MG63 (cell line): ENCODE results near the gene C19orf25. TPM values are rescaled to one million over a fixed set of nuclear protein-coding genes. Genes with fewer than 3 reads are reported as not detected.
"Not testable (repeated sequence)": the region's sequence is repeated elsewhere in the genome, so short reads cannot be mapped to it uniquely, and the experiment has no call there.

ENCODE experiments used
- DNase-seq: peaks from one replicate; pipeline ENCODE4 v3.0.0-alpha.2; 2020
- H3K27me3 ChIP-seq: fragments of 250-450 bp; sonication (Bioruptor Pico); 2 replicates; pipeline ENCODE4 v1.5.1; 2020; ENCODE audit warnings: mild to moderate bottlenecking, moderate library complexity
- H3K36me3 ChIP-seq: fragments of 250-450 bp; sonication (Bioruptor Pico); 2 replicates; pipeline ENCODE4 v1.5.1; 2020; ENCODE audit warnings: mild to moderate bottlenecking, moderate library complexity
- H3K4me3 ChIP-seq: fragments of 250-450 bp; sonication (Bioruptor Pico); 2 replicates; pipeline ENCODE4 v1.5.1; 2020; ENCODE audit warnings: mild to moderate bottlenecking, moderate library complexity
- H3K9me3 ChIP-seq: fragments of 250-450 bp; sonication (Bioruptor Pico); 2 replicates; pipeline ENCODE4 v1.5.1; 2020; ENCODE audit warnings: mild to moderate bottlenecking, moderate library complexity
- total RNA-seq: library from RNA; depleted of rRNA; stranded (reverse); fragments of >200 nt; shearing (Covaris generic); gene quantifications from 2 replicates; pipeline ENCODE4 v1.2.3, GENCODE V29; 2014; ENCODE audit warnings: low replicate concordance

C19orf25 gene
- total RNA-seq, 1 experiment from 2014 or later = 51.6 TPM

- DNase-seq = no peak
- no peak overlapping the region for H3K4me3 ChIP-seq
- H3K36me3 ChIP-seq = no peaks in the 10 kb centered on the region
- H3K27me3 ChIP-seq = no peaks in the 10 kb centered on the region
- no peaks in the 10 kb centered on the region for H3K9me3 ChIP-seq
These were observed 28.0 kb downstream of the C19orf25 start for GRCh38 chr19:1450735-1451731.

- no peak within 1 kb of the TSS for H3K4me3 ChIP-seq
- no peaks in the 10 kb centered on the region for H3K9me3 ChIP-seq
- DNase-seq = no peak
- no peaks in the 10 kb centered on the region for H3K27me3 ChIP-seq
- H3K36me3 ChIP-seq = no peaks in the 10 kb centered on the region
These were observed 29.3 kb downstream of the C19orf25 start, which contains the start of gene APC2 for GRCh38 chr19:1449467-1450442. Gene APC2, plus strand, starts transcription at chr19:1450121. Its CDS starts 2,881 bp downstream, at chr19:1453002.

DNA sequence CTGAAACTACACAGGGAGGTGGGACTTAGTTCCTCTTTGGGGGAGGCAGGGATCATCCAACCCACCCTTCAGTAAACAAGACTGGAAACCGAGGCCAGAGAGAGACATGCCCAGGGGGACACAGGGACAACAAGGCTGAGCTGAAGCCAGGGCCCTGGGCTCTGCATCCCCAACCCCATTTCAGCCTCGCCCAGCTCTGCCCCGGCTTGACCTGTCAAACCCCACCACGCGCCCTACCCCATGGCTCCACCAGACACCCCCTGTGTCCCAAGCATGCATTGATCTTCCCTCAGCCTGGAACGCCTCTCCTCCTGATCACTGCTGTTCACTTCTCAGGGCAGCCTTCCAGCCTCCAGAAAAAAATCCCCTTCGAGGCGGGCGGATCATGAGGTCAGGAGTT, 31.1 kb downstream of the C19orf25 start:
- no peak for DNase-seq
- H3K27me3 ChIP-seq = no peaks in the 10 kb centered on the region
- H3K4me3 ChIP-seq = no peak overlapping the region
- H3K36me3 ChIP-seq = no peaks in the 10 kb centered on the region
- no peaks in the 10 kb centered on the region for H3K9me3 ChIP-seq

DNA sequence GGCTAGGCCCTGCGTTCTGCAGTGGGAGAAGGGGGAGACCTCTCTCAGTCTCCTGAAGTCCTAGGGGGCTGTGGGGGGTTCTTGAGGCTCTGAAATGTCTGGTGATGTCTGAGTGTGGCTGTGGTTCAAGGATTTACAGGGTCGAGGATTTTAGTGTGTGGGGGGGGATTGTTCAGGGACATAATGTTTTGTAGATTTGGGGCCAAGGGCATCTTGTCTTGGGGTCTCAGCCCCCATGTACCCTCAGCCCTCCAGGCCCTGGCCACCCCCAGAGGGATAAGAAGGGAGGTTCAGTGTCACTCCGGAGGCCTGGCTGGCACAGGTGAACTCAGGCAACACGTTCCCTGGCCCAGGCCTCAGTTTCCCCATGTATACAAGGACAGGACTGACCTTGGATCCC, 31.5 kb downstream of the C19orf25 start:
- Histone ChIP-seq H3K4me3 (no peak overlapping the region), H3K9me3 (no peaks in the 10 kb centered on the region), H3K27me3 (no peaks in the 10 kb centered on the region), H3K36me3 (peaks cover 3% of the 10 kb centered on the region; the same call in 1 of the 2 replicates)
- no peak for DNase-seq

GRCh38 chr19:1446713-1447481, 32.1 kb downstream of the C19orf25 start:
- Histone ChIP-seq H3K9me3 (no peaks in the 10 kb centered on the region), H3K4me3 (no peak overlapping the region), H3K27me3 (no peaks in the 10 kb centered on the region), H3K36me3 (peaks cover 9% of the 10 kb centered on the region; the same call in 1 of the 2 replicates)
- no peak for DNase-seq

DNA sequence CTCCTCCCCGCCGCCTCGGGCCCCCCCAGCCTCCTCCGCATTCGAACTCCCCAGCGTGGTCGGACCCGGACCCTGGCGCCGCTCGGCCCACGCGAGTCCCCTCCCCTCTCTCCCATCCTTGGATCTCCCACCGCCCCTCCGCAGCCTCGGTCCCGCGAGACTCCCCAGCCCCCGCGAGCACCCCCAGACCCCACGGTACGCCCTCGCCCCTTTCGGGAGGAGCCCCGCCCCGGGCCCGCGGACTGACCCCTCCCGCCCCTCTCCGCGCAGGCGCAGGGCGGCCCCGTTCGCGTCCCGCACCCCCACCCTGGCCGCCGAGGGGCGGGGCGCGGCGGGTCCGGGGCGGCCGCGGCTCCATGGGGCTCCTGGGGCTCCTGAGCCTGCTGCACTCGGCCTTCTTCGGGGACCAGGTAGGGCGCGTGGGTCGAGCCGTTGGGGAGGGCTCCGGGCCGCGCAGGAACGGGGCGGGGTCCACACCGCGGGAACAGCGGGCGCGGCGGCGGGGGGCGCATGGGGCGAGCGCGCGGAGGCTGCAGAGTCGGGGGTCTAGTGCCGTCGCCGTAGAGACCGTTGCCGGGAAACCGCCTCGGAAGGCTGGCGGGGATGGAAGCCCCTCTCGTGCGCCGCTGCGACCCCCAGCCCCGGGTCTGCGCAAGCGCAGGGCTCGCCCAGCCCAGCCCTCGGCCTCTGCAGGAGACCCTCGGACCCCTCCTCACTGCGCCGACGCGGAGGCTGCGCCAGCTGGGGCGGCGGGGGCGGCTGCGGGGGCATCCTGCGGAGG, 32.9 kb downstream of the C19orf25 start:
- H3K27me3 ChIP-seq = no peaks in the 10 kb centered on the region
- DNase-seq = peak; percentile 31
- H3K9me3 ChIP-seq = no peaks in the 10 kb centered on the region
- peaks cover 17% of the 10 kb centered on the region for H3K36me3 ChIP-seq
- peak overlapping the region; percentile 10; the same call in 1 of the 2 replicates for H3K4me3 ChIP-seq

DNA sequence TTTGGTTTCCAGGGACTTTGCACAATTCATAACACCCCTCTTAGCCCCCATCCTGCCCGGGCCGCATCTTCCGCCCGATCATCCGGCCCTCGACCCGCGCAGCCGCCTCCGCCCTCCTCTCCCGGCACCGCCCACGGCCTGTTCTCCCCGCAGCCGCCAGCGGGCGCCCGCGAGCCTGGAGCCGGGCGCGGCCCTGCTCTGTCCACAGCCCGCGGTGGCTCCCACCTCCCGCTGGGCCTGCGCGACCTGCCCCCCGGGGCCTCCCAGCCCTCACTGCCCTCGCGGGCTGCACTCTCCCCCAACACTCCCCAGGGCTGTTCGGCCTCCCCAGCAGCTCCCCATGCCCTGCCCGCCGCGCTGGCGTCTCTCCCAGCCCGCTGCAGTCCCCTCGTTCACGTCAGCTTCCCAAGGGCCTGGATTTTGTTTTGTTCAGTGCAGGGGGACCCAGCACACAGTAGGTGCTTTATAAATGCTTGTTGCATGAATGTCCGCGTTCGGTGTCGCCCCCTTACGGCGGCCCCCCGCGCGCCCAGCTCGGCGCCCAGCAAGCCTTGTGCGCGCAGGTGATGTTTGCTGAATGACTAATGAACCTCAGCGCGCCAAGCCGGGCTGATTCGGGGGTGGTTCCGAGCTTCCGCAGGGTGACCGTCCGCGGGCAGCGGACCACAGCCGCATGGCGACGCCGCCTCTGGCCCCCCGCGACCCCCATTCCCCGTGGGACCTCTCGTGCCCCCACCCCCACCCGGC, 33.7 kb downstream of the C19orf25 start:
- peak overlapping the region; percentile 11; the same call in 1 of the 2 replicates for H3K4me3 ChIP-seq
- peaks cover 25% of the 10 kb centered on the region for H3K36me3 ChIP-seq
- no peaks in the 10 kb centered on the region for H3K9me3 ChIP-seq
- peak; percentile 54 for DNase-seq
- H3K27me3 ChIP-seq = no peaks in the 10 kb centered on the region

DNA sequence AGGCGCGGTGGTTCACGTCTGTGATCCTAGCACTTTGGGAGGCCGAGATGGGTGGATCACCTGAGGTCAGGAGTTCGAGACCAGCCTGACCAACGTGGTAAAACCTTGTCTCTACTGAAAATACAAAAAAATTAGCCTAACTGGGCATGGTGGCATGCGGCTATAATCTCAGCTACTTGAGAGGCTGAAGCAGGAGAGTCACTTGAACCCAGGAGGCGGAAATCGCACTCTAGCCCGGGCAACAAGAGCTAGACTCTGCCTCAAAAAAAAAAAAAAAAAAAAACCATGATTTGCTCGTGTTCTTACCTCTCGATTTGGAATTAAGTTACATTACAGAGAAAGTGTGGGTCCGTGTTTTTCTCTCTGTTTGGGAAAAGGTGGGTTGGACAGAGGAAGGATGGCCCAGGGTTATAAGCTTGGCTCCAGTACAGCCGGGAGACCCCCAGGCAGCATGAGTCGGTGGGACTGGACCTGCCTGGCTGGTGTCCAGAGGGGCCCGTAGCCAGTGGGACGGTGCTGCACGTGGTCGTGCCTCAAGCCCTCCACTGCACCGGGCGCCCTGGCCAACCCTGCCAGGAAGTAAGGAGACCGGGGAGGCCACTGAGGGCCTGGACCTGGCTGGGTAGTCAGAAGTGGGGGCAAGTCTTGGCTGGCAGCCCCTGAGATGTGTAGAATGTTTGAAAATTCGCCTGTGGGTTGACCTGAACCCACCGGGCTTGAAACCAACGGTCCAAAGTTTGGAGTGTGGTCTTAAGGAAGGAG, 37.2 kb downstream of the C19orf25 start:
- no peaks in the 10 kb centered on the region for H3K9me3 ChIP-seq
- H3K36me3 ChIP-seq = peaks cover 43% of the 10 kb centered on the region
- no peaks in the 10 kb centered on the region for H3K27me3 ChIP-seq
- no peak for DNase-seq
- H3K4me3 ChIP-seq = no peak overlapping the region

GRCh38 chr19:1441022-1441426, 38.0 kb downstream of the C19orf25 start:
- no peak for DNase-seq
- Histone ChIP-seq H3K27me3 (no peaks in the 10 kb centered on the region), H3K4me3 (no peak overlapping the region), H3K9me3 (no peaks in the 10 kb centered on the region), H3K36me3 (peaks cover 43% of the 10 kb centered on the region)

DNA sequence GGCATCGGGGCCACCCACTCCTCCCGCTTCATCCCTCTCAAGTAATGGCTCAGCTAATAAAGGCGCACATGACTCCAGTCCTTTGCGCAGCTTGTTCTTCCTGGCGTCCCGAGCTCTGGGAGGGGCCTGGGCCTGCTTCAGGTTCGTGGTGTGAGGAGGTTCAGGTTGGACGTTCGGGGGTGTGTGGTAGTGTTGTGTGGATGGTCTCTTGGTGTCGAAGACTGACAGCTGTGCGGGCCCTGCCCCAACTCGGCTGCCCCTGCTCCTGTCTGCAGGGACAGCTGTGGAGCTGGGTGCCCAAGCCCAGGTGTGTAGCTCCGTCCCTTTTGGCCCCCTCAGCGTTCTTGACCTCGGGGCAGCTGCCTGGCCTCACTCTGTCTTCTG, 38.6 kb downstream of the C19orf25 start:
- Histone ChIP-seq H3K9me3 (no peaks in the 10 kb centered on the region), H3K36me3 (peaks cover 46% of the 10 kb centered on the region), H3K27me3 (no peaks in the 10 kb centered on the region), H3K4me3 (no peak overlapping the region; the same call in 1 of the 2 replicates)
- no peak for DNase-seq

GRCh38 chr19:1439525-1440417, 39.2 kb downstream of the C19orf25 start:
- not testable (repeated sequence) for H3K27me3 ChIP-seq, H3K9me3 ChIP-seq, DNase-seq
- Histone ChIP-seq H3K36me3 (peaks cover 47% of the 10 kb centered on the region), H3K4me3 (peak overlapping the region; percentile 86)

DNA sequence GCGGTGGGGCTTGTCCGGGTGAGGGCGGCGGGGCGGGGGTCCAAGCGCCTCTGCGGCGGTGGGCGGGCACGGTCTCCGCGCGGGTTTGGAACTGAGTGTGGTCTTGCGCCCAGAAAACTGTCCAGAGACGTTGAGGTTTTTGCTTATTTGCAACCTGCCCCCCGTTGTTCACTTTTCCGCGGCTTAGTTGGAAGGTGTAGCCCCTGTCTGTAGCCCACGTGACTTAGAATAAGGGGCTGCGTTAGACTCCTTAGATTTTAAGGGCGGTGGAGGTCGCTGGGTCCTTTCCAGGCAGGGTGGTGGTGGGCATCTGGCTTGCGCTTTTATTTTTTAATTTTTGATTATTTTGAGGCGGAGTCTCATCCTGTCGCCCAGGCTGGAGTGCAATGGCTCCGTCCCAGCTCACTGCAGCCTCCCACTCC, 40.1 kb downstream of the C19orf25 start:
- H3K9me3 ChIP-seq = no peaks in the 10 kb centered on the region
- DNase-seq = no peak
- H3K27me3 ChIP-seq = no peaks in the 10 kb centered on the region
- H3K36me3 ChIP-seq = peaks cover 47% of the 10 kb centered on the region
- H3K4me3 ChIP-seq = peak overlapping the region; percentile 86
